Measurements from ENCODE around the gene TM4SF20.

DNA sequence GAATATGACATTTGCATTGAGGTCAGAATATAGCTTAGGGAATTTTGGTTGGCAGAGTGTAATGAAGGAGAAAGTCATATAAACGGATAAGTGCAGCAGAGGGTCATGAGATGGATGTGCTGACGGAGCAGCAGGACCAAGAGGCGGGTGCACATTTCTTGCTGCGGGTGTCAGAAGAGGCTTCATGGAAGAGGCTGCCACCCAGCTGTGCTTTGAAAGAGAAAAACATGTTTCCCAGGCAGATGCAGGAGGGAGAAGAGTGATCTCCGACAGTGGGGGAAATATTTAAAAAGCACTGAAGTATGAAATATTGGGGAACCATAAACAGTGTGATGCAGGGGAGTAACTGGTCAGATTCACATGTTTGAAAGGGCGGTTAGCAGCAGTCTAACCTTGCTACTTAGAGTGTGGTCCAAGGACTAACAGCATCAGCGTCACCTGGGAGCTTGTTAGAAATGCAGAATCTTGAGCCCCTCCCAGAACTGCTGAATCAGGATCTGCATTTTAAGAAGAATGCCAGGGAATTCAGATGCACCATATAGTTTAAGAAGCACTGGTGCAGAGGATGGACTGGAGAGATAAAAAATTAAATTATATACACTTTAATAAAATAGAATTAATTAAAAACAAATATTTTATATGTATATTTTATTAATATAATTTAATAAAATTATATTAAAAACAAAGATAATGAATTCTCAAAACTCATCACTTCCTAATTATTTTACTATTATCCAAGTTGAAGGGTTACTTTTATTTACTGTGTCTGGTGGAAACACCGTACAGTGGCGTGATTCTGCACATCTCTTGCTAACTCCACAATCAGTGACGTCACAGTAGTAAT, 44.8 kb upstream of the TM4SF20 start:
- TF ChIP-seq GATA2 (IDR thresholded peaks at IDR 0.05; ENCODE audit: low read depth, low read length): no peak
- TF ChIP-seq GATA3 (IDR thresholded peaks at IDR 0.05; ENCODE audit: low read depth, low read length): no peak
